Fibroblast of villous mesenchyme (primary cell): ENCODE data around the gene SMAD2. TPM values are rescaled to one million over a fixed set of nuclear protein-coding genes. Genes with fewer than 3 reads are reported as not detected.

Experiments
- DNase-seq: peaks from one replicate; pipeline ENCODE4 v3.0.0-alpha.2; 2010; ENCODE audit warnings: low read depth
- H3K4me3 ChIP-seq: 2 replicates; pipeline ENCODE4 v1.5.1; 2011; ENCODE audit warnings: low read depth, mild to moderate bottlenecking, low read length
- total RNA-seq: library from RNA; depleted of rRNA; stranded (reverse); fragments of >200 nt; gene quantifications from 2 replicates; pipeline ENCODE4 v1.2.3, GENCODE V29; 2012
- TF ChIP-seq, protein P1 (sequence below): IDR thresholded peaks from 2 replicates; pipeline ENCODE4 v1.5.1; 2012; ENCODE audit warnings: low read depth, mild to moderate bottlenecking, low read length; ENCODE audit not compliant: insufficient read depth

Gene SMAD2
- total RNA-seq, 1 donor, result 36.3 TPM

GRCh38 chr18:47876813-47877212 is 53.6 kb downstream of the SMAD2 start:
- no peak for DNase-seq
- no peak overlapping the region for H3K4me3 ChIP-seq
- TF ChIP-seq, protein P1, sequence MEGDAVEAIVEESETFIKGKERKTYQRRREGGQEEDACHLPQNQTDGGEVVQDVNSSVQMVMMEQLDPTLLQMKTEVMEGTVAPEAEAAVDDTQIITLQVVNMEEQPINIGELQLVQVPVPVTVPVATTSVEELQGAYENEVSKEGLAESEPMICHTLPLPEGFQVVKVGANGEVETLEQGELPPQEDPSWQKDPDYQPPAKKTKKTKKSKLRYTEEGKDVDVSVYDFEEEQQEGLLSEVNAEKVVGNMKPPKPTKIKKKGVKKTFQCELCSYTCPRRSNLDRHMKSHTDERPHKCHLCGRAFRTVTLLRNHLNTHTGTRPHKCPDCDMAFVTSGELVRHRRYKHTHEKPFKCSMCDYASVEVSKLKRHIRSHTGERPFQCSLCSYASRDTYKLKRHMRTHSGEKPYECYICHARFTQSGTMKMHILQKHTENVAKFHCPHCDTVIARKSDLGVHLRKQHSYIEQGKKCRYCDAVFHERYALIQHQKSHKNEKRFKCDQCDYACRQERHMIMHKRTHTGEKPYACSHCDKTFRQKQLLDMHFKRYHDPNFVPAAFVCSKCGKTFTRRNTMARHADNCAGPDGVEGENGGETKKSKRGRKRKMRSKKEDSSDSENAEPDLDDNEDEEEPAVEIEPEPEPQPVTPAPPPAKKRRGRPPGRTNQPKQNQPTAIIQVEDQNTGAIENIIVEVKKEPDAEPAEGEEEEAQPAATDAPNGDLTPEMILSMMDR, result no peak

DNA sequence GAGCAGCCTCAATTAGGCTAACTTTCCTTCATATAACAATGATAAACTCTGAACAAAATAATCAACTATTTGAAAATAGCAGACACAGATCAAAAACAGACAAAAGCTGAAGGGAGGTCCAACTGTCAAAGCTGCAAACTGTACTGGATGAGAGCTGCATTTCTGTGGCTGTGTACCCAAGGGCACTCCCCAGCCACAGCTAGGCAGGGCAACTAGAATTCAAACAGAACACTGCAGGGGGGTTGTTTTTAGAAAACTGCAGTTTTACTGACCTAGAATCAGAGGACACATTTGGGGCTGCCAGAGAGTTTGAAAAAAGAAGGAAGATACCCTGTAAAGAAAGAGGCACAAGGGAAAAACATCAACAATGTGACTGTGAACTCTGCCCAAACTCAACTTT is 56.8 kb downstream of the SMAD2 start:
- no peak for DNase-seq
- H3K4me3 ChIP-seq, result no peak overlapping the region
- TF ChIP-seq, protein P1, result no peak

GRCh38 chr18:47872426-47872825 is 58.0 kb downstream of the SMAD2 start:
- TF ChIP-seq, protein P1, result no peak

GRCh38 chr18:47871288-47871687 is 59.2 kb downstream of the SMAD2 start:
- DNase-seq, result no peak
- TF ChIP-seq, protein P1, result no peak
- no peak overlapping the region for H3K4me3 ChIP-seq

More at GRCh38 chr18:47872426-47872825, 58.0 kb downstream of the SMAD2 start:
- no peak for DNase-seq
- H3K4me3 ChIP-seq, result no peak overlapping the region

DNA sequence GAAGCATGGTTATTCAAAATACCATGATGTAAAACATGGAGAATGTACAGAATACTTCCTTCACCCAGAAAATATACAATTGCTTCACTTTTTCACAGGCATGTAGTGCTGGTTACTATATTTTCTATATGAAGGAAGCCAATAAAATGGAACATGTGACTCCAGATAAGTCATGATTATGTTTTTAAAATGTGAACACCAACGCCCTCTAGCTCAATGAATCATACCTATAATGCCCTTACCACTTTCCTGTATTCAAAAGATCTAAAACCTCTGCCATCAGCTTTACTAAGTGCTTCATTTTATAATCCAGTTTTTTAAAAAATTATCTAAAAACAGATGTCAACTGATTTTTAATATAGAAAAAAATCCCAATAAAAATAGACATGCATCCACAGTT is 59.9 kb downstream of the SMAD2 start:
- no peak for DNase-seq
- no peak overlapping the region for H3K4me3 ChIP-seq

DNA sequence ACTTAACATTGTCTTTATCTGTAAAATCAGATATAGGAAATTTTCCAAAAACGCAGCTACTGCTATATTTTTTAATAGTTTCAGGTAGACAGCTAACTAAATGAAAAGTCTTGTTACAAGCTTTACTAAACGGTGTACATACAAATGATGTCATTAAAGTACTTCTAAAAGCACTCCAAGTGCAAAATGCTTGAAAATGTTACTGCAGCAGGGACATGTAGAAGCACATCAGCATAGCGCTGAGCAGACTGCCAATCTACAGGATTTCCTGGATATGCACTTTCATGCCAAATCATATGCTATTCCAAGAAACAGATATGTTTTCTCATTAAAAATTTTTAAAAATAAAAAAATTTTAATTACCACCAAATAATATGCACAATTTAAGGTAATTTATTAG is 61.7 kb downstream of the SMAD2 start:
- TF ChIP-seq, protein P1, result no peak
- no peak for DNase-seq

More for the DNA sequence above, 59.9 kb downstream of the SMAD2 start:
- TF ChIP-seq, protein P1, result no peak

GRCh38 chr18:47865183-47865582 is 65.3 kb downstream of the SMAD2 start:
- DNase-seq, result no peak
- H3K4me3 ChIP-seq, result no peak overlapping the region
- TF ChIP-seq, protein P1, result no peak

More for the DNA sequence above, 61.7 kb downstream of the SMAD2 start:
- no peak overlapping the region for H3K4me3 ChIP-seq
